ENCODE data around the gene ZNF320.
"Not testable (repeated sequence)": the region's sequence is repeated elsewhere in the genome, so short reads cannot be mapped to it uniquely, and the experiment has no call there.

DNA sequence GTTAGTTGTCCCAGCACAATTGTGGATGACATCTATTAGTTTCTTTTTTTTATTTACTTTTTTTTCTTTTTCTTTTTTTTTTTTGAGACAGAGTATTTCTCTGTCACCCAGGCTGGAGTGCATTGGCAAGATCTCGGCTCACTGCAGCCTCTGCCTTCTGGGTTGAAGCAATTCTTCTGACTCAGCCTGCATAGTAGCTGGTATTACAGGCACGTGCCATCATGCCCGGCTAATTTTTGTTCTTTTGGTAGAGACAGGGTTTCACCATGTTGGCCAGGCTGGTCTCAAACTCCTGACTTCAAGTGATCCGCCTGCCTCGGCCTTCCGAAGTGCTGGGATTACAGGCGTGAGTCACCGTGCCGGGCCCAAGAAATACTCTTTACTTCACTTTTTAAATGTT lies 27.2 kb upstream of the ZNF320 start:
- TF ChIP-seq, protein P1, sequence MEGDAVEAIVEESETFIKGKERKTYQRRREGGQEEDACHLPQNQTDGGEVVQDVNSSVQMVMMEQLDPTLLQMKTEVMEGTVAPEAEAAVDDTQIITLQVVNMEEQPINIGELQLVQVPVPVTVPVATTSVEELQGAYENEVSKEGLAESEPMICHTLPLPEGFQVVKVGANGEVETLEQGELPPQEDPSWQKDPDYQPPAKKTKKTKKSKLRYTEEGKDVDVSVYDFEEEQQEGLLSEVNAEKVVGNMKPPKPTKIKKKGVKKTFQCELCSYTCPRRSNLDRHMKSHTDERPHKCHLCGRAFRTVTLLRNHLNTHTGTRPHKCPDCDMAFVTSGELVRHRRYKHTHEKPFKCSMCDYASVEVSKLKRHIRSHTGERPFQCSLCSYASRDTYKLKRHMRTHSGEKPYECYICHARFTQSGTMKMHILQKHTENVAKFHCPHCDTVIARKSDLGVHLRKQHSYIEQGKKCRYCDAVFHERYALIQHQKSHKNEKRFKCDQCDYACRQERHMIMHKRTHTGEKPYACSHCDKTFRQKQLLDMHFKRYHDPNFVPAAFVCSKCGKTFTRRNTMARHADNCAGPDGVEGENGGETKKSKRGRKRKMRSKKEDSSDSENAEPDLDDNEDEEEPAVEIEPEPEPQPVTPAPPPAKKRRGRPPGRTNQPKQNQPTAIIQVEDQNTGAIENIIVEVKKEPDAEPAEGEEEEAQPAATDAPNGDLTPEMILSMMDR (IDR thresholded peaks at IDR 0.05), result not testable (repeated sequence)
- TF ChIP-seq REST (IDR thresholded peaks at IDR 0.05; ENCODE audit: insufficient read depth in 1 of 2, low read depth in 2 of 2, low read length in 1 of 2), result not testable (repeated sequence)

Data from Panc1 (cell line).